HG03060 (cell line): ENCODE measurements around the gene SMAGP.

Experiments used
- ATAC-seq: cut with Tn5 transposase; IDR thresholded peaks from one replicate; pipeline ENCODE4 v1.9.1; 2021; ENCODE audit warnings: low read depth, moderate number of reproducible peaks; ENCODE audit not compliant: unreplicated experiment

The SMAGP gene

GRCh38 chr12:51198568-51199365 lies 71.4 kb downstream of the SMAGP start:
- no peak for ATAC-seq

GRCh38 chr12:51197736-51198567 lies 72.3 kb downstream of the SMAGP start:
- ATAC-seq = no peak

GRCh38 chr12:51196547-51196946 lies 73.7 kb downstream of the SMAGP start:
- no peak for ATAC-seq

GRCh38 chr12:51195841-51196240 lies 74.4 kb downstream of the SMAGP start:
- ATAC-seq = no peak
